Natural killer cell (primary cell): ENCODE data around the gene PAQR8. TPM values are rescaled to one million over a fixed set of nuclear protein-coding genes. Genes with fewer than 3 reads are reported as not detected.

Experiments
- ATAC-seq, 3 donors: fragments of 150-1000 bp in 2 of 3; fragments of 200-7000 bp in 1 of 3; cut with Tn5 transposase; 1 replicate in 1 of 3; 2 replicates in 2 of 3; pipeline ENCODE4 v1.10.0; 2021; ENCODE audit warnings: mild to moderate bottlenecking in 2 of 3, moderate library complexity in 2 of 3
- DNase-seq, 2 donors: peaks; one replicate each; pipeline versions ENCODE4 v3.0.0 to v3.0.0-alpha.2; 2013 to 2021; ENCODE audit warnings: mixed read lengths in 1 of 2
- H3K27ac ChIP-seq: one replicate; pipeline ENCODE4 v1.5.1; 2013; ENCODE audit warnings: mild to moderate bottlenecking, low read length
- H3K27me3 ChIP-seq: one replicate; pipeline ENCODE4 v1.6.1; 2013; ENCODE audit warnings: low read length; ENCODE audit not compliant: control insufficient read depth, insufficient read depth
- H3K36me3 ChIP-seq: one replicate; pipeline ENCODE4 v1.6.1; 2013; ENCODE audit warnings: low read length; ENCODE audit not compliant: control insufficient read depth, insufficient read depth
- H3K4me1 ChIP-seq: one replicate; pipeline ENCODE4 v1.6.1; 2013; ENCODE audit warnings: low read length; ENCODE audit not compliant: control insufficient read depth, insufficient read depth
- H3K4me3 ChIP-seq: one replicate; pipeline ENCODE4 v1.5.1; 2013; ENCODE audit warnings: low read length
- H3K9me3 ChIP-seq: one replicate; pipeline ENCODE4 v1.6.1; 2013; ENCODE audit warnings: low read length; ENCODE audit not compliant: control insufficient read depth, insufficient read depth
- H3K27ac Mint-ChIP-seq, 2 donors: one replicate each; pipeline ENCODE4 v1.8.0; 2022; ENCODE audit warnings: mild to moderate bottlenecking in 2 of 2, mixed read lengths in 2 of 2, moderate library complexity in 1 of 2
- H3K27me3 Mint-ChIP-seq, 2 donors: one replicate each; pipeline ENCODE4 v1.8.0; 2022; ENCODE audit warnings: low read depth in 2 of 2, mixed read lengths in 2 of 2
- H3K36me3 Mint-ChIP-seq: one replicate; pipeline ENCODE4 v1.8.0; 2022; ENCODE audit warnings: mixed read lengths
- H3K4me1 Mint-ChIP-seq, 2 donors: one replicate each; pipeline ENCODE4 v1.8.0; 2022; ENCODE audit warnings: mixed read lengths in 2 of 2
- H3K4me3 Mint-ChIP-seq: one replicate; pipeline ENCODE4 v1.8.0; 2022; ENCODE audit warnings: mild to moderate bottlenecking, moderate library complexity, mixed read lengths
- H3K9me3 Mint-ChIP-seq, 2 donors: one replicate each; pipeline ENCODE4 v1.8.0; 2022; ENCODE audit warnings: mixed read lengths in 2 of 2
- WGBS: methylation state at CpG from one replicate; pipeline ENCODE4 v1.1.7; 2013; ENCODE audit warnings: missing lambda C conversion rate; ENCODE audit not compliant: insufficient coverage; 5-methylcytosine and 5-hydroxymethylcytosine counted together
- intact Hi-C: fragments of 100-400 bp; cut with micrococcal nuclease; formaldehyde crosslinking; loops from one replicate; pipeline ENCODE4 v1.14.2; 2022
- total RNA-seq, 4 donors: library from RNA; stranded (reverse); fragments of 120-200 nt in 1 of 4; gene quantifications; one replicate each; pipeline versions ENCODE4 v1.2.3 to v1.2.4, GENCODE V29; 2013 to 2022
- TF ChIP-seq, protein P1 (sequence below): fragments of 200-600 bp; IDR thresholded peaks from one replicate; pipeline ENCODE4 v1.8.0; 2022; ENCODE audit warnings: antibody characterized with exemption

PAQR8 gene
- total RNA-seq, 3 donors from 2014 or later (not counting 1 experiment from before 2014, with no cell fraction given): 2.4 to 5.0 (median 4.6) TPM

DNA sequence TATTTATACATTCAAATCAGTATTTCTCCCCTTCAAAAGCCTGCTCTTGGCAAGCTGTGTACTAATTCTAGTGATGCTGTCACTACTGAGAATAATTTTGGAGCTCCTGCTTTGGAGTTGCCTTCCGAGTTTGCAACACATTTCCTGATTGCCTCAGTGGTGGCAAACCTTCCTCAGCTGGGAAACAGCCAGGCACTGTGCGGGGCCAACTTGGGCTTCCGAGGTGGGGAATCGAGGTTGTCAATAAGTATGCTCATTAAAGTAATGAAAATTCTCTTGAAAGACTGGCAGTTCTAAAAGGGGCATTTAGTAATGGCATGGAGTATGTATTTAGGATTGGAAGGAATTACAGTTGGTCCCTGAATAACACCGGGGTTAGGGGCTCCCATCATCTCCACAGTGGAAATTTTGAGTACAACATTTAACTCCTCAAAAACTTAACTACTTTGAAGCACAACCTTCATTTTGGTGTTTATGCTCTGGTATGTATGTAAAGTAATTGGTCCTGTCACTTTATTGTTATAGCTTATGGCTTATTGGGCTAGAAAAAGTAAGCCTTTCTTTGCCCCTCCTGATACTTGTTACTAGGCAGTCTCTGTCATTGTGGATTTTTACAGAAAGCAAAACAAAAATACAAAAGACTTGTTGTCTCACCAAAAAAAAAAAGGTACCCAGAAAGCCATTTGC, 2.7 kb downstream of the PAQR8 start:
- Mint-ChIP-seq H3K4me1 (peaks cover 41 to 47% of the 10 kb centered on the region in 2 donors), H3K4me3 (peak overlapping the region; percentile 49), H3K9me3 (no peaks in the 10 kb centered on the region), H3K36me3 (no peaks in the 10 kb centered on the region), H3K27ac (no peak overlapping the region), H3K27me3 (no peaks in the 10 kb centered on the region)
- Histone ChIP-seq H3K27me3 (no peaks in the 10 kb centered on the region), H3K9me3 (no peaks in the 10 kb centered on the region), H3K36me3 (no peaks in the 10 kb centered on the region), H3K4me3 (no peak overlapping the region), H3K27ac (no peak overlapping the region), H3K4me1 (peaks cover 15% of the 10 kb centered on the region)
- no peak for DNase-seq
- TF ChIP-seq, protein P1, sequence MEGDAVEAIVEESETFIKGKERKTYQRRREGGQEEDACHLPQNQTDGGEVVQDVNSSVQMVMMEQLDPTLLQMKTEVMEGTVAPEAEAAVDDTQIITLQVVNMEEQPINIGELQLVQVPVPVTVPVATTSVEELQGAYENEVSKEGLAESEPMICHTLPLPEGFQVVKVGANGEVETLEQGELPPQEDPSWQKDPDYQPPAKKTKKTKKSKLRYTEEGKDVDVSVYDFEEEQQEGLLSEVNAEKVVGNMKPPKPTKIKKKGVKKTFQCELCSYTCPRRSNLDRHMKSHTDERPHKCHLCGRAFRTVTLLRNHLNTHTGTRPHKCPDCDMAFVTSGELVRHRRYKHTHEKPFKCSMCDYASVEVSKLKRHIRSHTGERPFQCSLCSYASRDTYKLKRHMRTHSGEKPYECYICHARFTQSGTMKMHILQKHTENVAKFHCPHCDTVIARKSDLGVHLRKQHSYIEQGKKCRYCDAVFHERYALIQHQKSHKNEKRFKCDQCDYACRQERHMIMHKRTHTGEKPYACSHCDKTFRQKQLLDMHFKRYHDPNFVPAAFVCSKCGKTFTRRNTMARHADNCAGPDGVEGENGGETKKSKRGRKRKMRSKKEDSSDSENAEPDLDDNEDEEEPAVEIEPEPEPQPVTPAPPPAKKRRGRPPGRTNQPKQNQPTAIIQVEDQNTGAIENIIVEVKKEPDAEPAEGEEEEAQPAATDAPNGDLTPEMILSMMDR: no peak
- WGBS: 95% methylated on average over 4 of the region's 5 CpGs
- no peak for ATAC-seq
- intact Hi-C loops: no loop called here

DNA sequence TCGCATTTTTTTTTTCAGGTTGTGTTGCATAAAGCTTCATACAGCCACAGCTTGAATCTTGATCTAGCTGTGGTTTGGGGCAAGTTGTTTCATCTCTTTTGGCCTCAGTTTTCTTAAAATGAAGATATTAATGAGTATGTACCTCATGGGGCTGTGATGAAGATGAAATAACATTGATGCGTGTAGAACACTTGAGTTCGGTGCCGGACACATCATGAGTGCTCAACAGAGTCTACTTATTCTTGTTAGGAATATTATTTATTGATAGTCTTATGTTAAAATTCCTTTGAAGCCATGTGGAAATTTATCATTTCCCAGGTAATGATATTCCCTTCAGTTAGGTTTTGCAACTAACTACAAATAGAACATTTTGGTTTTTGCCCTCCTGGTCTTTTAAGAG, 3.4 kb downstream of the PAQR8 start:
- TF ChIP-seq, protein P1: no peak
- no peak overlapping the region for H3K27ac ChIP-seq
- Mint-ChIP-seq H3K4me3 (no peak overlapping the region), H3K36me3 (no peaks in the 10 kb centered on the region), H3K9me3 (no peaks in the 10 kb centered on the region), H3K4me1 (peaks cover 41 to 47% of the 10 kb centered on the region in 2 donors), H3K27me3 (no peaks in the 10 kb centered on the region), H3K27ac (no peak overlapping the region)
- WGBS: 94% methylated on average over 4 of the region's 4 CpGs
- intact Hi-C loops: no loop called here
- DNase-seq (no peak), ATAC-seq (no peak)
- no peaks in the 10 kb centered on the region for H3K36me3 ChIP-seq
- H3K4me3 ChIP-seq: no peak overlapping the region
- H3K4me1 ChIP-seq: peaks cover 15% of the 10 kb centered on the region
- no peaks in the 10 kb centered on the region for H3K9me3 ChIP-seq
- no peaks in the 10 kb centered on the region for H3K27me3 ChIP-seq

GRCh38 chr6:52365866-52366540, 4.1 kb downstream of the PAQR8 start:
- intact Hi-C loops: no loop called here
- Histone ChIP-seq H3K4me1 (peaks cover 15% of the 10 kb centered on the region), H3K9me3 (no peaks in the 10 kb centered on the region), H3K4me3 (no peak overlapping the region), H3K36me3 (no peaks in the 10 kb centered on the region), H3K27ac (no peak overlapping the region), H3K27me3 (no peaks in the 10 kb centered on the region)
- no peak for DNase-seq
- no peak overlapping the region for H3K27ac Mint-ChIP-seq
- no peaks in the 10 kb centered on the region for H3K9me3 Mint-ChIP-seq
- peaks cover 41 to 47% of the 10 kb centered on the region in 2 donors for H3K4me1 Mint-ChIP-seq
- H3K27me3 Mint-ChIP-seq: no peaks in the 10 kb centered on the region
- WGBS: 90% methylated on average over 2 of the region's 3 CpGs
- TF ChIP-seq, protein P1: no peak
- no peak overlapping the region for H3K4me3 Mint-ChIP-seq
- H3K36me3 Mint-ChIP-seq: no peaks in the 10 kb centered on the region
- ATAC-seq: no peak
